Right cardiac atrium (tissue), 5 donors: ENCODE results near the gene PROSER3. TPM values are rescaled to one million over a fixed set of nuclear protein-coding genes. Genes with fewer than 3 reads are reported as not detected.
A peak's percentile ranks its signal among the peaks of the same experiment; 100 is the strongest.

Experiments
- ATAC-seq, 2 donors: fragments of 200-7000 bp; cut with Tn5 transposase; one replicate each; pipeline versions ENCODE4 v1.8.0 to v1.9.1; 2020; ENCODE audit warnings: moderate library complexity in 2 of 2, mild to moderate bottlenecking in 1 of 2
- DNase-seq, 3 donors: peaks; one replicate each; pipeline ENCODE4 v3.0.0-alpha.2; 2020
- H3K27ac ChIP-seq: one replicate; pipeline ENCODE4 v1.5.1; 2013; ENCODE audit warnings: mild to moderate bottlenecking, low read length, control low read depth, moderate library complexity
- H3K27me3 ChIP-seq: one replicate; pipeline ENCODE4 v1.6.1; 2013; ENCODE audit not compliant: control insufficient read depth, insufficient read depth
- H3K4me1 ChIP-seq: one replicate; pipeline ENCODE4 v1.6.1; 2013; ENCODE audit warnings: low read length; ENCODE audit not compliant: control insufficient read depth, insufficient read depth
- H3K4me3 ChIP-seq: one replicate; pipeline ENCODE4 v1.5.1; 2013; ENCODE audit warnings: low read length, control low read depth
- H3K9me3 ChIP-seq: one replicate; pipeline ENCODE4 v1.6.1; 2013; ENCODE audit warnings: low read length; ENCODE audit not compliant: control insufficient read depth
- WGBS: extraction: QIAGEN DNeasy Blood & Tissue Kit; methylation state at CpG from one replicate; pipeline ENCODE4 v1.1.7; 2013; 5-methylcytosine and 5-hydroxymethylcytosine counted together
- intact Hi-C, 4 donors: fragments of 100-400 bp; cut with DNase I; formaldehyde crosslinking; loops; one replicate each; pipeline versions ENCODE4 v1.11.0 to v1.14.0; 2022 to 2023
- polyA plus RNA-seq: library from polyadenylated mRNA; stranded (reverse); fragments of 200-250 nt; gene quantifications from one replicate; pipeline ENCODE4 v1.2.3, GENCODE V29; 2013
- total RNA-seq, 4 donors: library from RNA; stranded (reverse); fragmentation: NEBNext Ultra II Directional; extraction: Animal tissue kit (Norgen Biotek cat#: 25700); gene quantifications; one replicate each; pipeline ENCODE4 v1.2.1, GENCODE V29; 2021
- donor health status: healthy with polysubstance abuse.
- donor health status: DM: no; HTN: yes; CAD: no.
- donor health status: DM: no; HTN: no; CAD: no.
- donor health status: DM: no; HTN: yes; CAD: no; lungs with severe emphysema.
- donor health status: DM: yes; HTN: yes; CAD: no.

PROSER3 gene
- total and polyA plus RNA-seq, 5 donors = 5.6 to 10.3 (median 7.1) TPM

DNA sequence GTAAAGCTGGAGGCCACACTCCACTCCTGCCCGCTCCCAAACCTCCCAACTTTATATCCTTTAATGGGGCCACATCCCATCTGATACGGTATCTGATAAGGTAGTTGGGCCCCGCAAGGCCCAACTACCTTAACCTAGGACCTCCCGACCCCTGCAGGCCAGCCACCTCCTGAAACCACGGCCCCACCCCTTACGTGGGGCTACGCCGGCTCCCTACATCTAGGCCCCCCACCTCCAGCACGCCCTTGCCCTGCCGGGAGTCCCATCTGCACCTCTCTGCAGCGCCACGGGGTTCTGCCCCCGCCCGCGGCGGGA lies 17.9 kb upstream of the PROSER3 start:
- DNase-seq (no peak), ATAC-seq (no peak)
- Histone ChIP-seq H3K9me3 (no peaks in the 10 kb centered on the region), H3K4me3 (peak overlapping the region; percentile 55), H3K27ac (peak overlapping the region; percentile 68), H3K27me3 (no peaks in the 10 kb centered on the region), H3K4me1 (peaks cover 4% of the 10 kb centered on the region)
- intact Hi-C loops = no loop called here
- WGBS = 1% methylated on average over 16 of the region's 16 CpGs

GRCh38 chr19:35740423-35741202 lies 17.4 kb upstream of the PROSER3 start:
- Histone ChIP-seq H3K27me3 (no peaks in the 10 kb centered on the region), H3K4me3 (peak overlapping the region; percentile 69), H3K4me1 (peaks cover 4% of the 10 kb centered on the region), H3K9me3 (no peaks in the 10 kb centered on the region), H3K27ac (peak overlapping the region; percentile 79)
- WGBS = under 1% methylated on average over 63 of the region's 63 CpGs
- intact Hi-C loops = no loop called here
- DNase-seq = peak; percentile 99 to 100 (median 99)
- peak; percentile 88 to 91 for ATAC-seq

DNA sequence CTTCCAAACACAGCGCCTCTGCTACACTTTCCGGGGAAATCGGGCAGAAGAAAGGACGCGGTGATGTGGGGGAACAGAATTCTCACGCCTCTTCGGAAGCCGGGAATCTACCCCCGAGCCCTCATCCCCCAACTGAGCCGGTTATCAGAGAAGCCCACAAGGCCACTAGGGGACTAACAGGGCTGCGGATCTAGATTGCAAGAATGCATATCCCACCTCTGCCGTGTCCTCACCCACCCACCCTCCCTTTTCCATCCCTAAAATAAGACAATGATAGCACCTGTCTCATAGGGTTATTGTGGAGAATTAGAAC lies 16.8 kb upstream of the PROSER3 start:
- H3K27me3 ChIP-seq = no peaks in the 10 kb centered on the region
- no peaks in the 10 kb centered on the region for H3K9me3 ChIP-seq
- intact Hi-C loops = no loop called here
- WGBS = 3% methylated on average over 12 of the region's 12 CpGs
- DNase-seq (no peak), ATAC-seq (no peak)
- H3K4me3 ChIP-seq = peak overlapping the region; percentile 69
- H3K4me1 ChIP-seq = peaks cover 4% of the 10 kb centered on the region
- peak overlapping the region; percentile 79 for H3K27ac ChIP-seq

DNA sequence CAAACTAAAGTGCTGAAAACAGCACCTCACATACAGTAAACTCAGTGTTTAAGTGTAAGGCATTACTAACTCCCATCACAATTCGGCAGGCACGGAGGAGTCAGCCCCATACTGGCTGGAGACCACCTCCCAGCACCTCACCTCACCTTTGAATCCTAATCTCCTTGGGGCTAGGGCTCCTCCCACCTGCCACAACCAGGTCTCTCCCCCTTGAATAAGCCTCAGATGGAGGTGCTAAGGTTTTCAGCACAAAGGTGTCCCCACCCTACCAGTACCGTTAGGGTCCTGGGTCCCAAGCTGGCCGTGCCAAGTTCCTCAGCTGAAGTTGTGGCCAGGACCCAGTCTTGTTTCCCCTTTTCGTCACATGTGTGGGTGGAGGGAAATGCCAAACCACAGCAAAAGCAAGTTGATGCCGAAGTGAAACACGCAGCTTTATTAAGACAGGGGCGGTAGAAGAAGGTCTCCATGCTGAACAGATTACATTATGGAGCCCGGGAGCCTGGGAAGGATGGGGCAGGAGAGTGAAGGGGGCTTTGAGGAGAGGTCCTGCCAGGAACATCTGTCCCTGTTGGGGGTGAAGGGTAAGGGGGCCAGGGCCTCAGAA lies 15.8 kb upstream of the PROSER3 start, which contains the start of gene IGFLR1:
TSS of gene IGFLR1 (minus strand) at position 332 of the 604 bp plus-strand sequence. CDS start 1,272 bp downstream, outside the sequence.
- peaks cover 4% of the 10 kb centered on the region for H3K4me1 ChIP-seq
- intact Hi-C loops = no loop called here
- no peaks in the 10 kb centered on the region for H3K9me3 ChIP-seq
- no peak within 1 kb of the TSS for H3K4me3 ChIP-seq
- DNase-seq (peak in 1 of 3 donors; percentile 62), ATAC-seq (no peak)
- no peaks in the 10 kb centered on the region for H3K27me3 ChIP-seq
- 79% methylated on average over 9 of the region's 9 CpGs for WGBS
- H3K27ac ChIP-seq = no peak within 1 kb of the TSS

DNA sequence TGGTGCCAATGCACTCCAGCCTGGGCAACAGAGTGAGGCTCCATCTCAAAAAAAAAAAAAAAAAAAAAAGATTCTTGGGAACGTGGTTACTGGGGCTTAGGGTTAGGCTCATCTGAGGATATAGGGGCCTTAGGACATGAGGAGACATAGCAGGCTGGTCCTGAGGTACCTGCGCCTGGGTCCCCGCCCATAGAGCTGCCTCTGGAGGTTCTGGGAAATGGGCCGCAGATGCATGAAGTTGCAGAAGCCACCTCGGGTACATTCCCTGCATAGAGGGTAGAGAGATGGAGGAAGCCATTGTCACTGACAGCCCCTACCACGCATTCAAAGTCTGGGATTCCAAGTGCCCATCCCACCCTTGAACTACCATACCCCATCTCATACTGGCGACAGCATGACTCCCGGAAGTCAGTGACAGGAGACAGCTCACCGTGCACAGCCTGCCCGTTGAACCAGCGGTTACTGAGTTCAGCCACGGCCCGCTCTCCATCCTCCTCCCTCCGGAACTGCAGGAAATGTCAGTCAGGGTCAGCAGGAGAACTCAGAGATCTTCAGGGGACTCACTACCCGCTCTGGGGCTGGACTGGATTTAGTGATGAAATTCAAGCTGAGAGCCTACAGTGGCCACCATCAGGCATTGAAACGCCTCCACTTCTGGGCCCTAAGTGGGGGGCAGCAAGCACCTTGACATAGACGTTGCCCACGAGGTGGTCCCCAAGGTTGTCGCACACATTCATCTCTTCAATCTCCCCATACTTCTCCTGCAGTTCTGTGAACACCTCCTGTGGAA lies 14.1 kb upstream of the PROSER3 start:
- Histone ChIP-seq H3K27ac (no peak overlapping the region), H3K9me3 (no peaks in the 10 kb centered on the region), H3K4me1 (peaks cover 4% of the 10 kb centered on the region), H3K4me3 (no peak overlapping the region), H3K27me3 (no peaks in the 10 kb centered on the region)
- intact Hi-C loops = no loop called here
- DNase-seq = peak in 1 of 3 donors; percentile 57
- no peak for ATAC-seq
- 86% methylated on average over 19 of the region's 19 CpGs for WGBS

DNA sequence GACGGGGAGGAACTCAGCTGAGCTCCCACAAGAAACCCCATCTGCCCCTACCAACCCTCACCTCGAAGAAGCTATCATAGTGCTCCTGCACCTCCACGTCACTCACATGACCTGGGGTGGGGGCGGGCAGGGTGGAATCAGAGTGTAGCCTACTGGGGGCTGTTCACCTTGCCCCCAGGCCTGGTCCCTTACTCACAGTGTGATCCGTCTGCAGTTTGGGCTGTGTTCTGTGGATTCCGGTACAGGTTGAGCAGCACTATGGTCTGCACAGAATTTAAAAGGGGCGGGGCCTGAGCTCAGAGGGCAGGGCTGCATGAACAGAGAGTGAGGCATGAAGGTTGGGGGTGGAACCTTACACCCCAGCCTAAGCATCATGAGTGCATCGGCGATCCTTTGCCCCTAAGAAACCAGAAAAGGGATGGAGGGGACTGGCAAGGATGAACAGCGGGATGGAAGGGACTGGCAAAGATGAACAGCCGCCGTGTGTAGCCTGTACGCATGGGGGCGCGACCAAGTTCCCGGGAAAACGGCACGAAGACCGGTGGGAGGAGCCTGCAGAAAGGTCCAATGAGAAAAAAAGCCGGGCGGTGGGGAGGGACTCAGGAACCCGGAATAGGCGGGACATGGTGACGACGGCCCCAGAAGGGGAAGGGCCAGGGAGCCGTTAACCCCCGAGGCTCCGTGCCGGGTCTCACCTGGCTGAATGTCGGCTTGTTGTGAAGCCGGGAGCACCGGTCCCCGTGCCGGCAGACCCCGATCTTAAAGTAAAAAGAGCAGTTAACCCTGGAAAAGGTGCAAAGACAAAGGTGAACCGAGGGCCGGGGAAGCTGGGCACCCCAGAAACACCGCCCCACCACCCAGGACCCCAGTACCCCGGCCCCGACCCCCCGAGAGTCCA lies 13.3 kb upstream of the PROSER3 start:
- peak; percentile 80 to 81 for ATAC-seq
- H3K27me3 ChIP-seq = no peaks in the 10 kb centered on the region
- WGBS = 8% methylated on average over 41 of the region's 41 CpGs
- intact Hi-C loops = no loop called here
- peak; percentile 95 to 97 (median 97) for DNase-seq
- peak overlapping the region; percentile 97 for H3K27ac ChIP-seq
- no peaks in the 10 kb centered on the region for H3K9me3 ChIP-seq
- H3K4me3 ChIP-seq = peak overlapping the region; percentile 95
- H3K4me1 ChIP-seq = peaks cover 4% of the 10 kb centered on the region

DNA sequence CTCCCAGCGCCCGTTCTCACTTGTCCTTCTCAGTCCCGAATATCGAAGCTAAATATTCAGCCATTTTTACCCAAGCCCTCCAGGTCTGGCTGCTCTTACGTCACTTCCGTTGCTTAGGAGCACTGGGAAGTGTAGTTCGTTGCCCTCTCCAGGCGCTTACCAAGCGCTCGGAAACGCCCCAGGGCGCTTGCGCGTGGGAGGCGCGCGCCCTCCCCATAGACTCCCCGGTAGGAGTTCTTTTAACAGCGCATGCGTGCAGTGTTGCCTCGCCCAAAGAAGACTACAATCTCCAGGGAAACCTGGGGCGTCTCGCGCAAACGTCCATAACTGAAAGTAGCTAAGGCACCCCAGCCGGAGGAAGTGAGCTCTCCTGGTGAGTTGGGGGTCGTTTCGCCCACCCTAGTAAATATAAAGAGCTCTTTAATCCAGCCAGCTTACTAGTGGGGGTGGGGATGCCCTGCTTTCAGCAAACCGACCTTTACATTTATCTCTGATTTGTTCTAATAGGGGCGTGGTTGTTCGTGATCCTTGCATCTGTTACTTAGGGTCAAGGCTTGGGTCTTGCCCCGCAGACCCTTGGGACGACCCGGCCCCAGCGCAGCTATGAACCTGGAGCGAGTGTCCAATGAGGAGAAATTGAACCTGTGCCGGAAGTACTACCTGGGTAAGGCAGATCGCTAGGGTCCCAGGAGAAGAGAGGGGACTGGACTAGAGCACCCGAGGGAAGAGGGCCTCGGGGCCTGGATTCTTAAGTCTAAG lies 12.5 kb upstream of the PROSER3 start, which contains the start of the genes PSENEN and U2AF1L4:
TSS of gene PSENEN (plus strand) at position 324 of the 759 bp plus-strand sequence. CDS start at position 604, 280 bp downstream.
TSS of gene U2AF1L4 (minus strand) at position 91 of the 759 bp plus-strand sequence. CDS start at position 64, 27 bp downstream.
- ATAC-seq (peak; percentile 86 to 88), DNase-seq (peak; percentile 98 to 99 (median 99))
- H3K9me3 ChIP-seq = no peaks in the 10 kb centered on the region
- H3K27me3 ChIP-seq = no peaks in the 10 kb centered on the region
- peak within 1 kb of the TSS; percentile 95 for H3K4me3 ChIP-seq
- H3K4me1 ChIP-seq = peaks cover 4% of the 10 kb centered on the region
- intact Hi-C loops = no loop called here
- peak within 1 kb of the TSS; percentile 97 for H3K27ac ChIP-seq
- under 1% methylated on average over 40 of the region's 40 CpGs for WGBS

DNA sequence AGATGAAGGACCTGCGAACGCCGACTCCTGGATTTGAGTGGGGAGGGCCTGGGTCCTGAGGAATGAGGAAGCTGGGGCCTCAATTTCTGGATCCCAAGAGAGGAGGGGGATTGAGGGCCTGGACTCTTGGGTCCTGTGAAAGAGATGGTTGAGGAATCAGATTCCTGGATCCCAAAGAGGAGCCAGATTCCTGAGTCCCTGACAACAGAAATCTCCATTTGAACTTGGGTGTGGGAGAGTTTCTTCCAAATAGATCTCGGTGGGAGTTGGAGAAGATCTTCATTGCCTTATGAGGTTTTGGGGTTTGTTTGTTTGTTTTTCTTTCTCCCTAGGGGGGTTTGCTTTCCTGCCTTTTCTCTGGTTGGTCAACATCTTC lies 11.9 kb upstream of the PROSER3 start:
- DNase-seq (no peak), ATAC-seq (no peak)
- Histone ChIP-seq H3K27ac (no peak overlapping the region), H3K4me3 (peak overlapping the region; percentile 78), H3K4me1 (peaks cover 4% of the 10 kb centered on the region), H3K9me3 (no peaks in the 10 kb centered on the region), H3K27me3 (no peaks in the 10 kb centered on the region)
- 2% methylated on average over 4 of the region's 4 CpGs for WGBS
- intact Hi-C loops = no loop called here

GRCh38 chr19:35746531-35746930 lies 11.4 kb upstream of the PROSER3 start:
- no peak for ATAC-seq
- intact Hi-C loops = no loop called here
- H3K4me3 ChIP-seq = no peak overlapping the region
- peaks cover 4% of the 10 kb centered on the region for H3K4me1 ChIP-seq
- peak in 1 of 3 donors; percentile 49 for DNase-seq
- no peaks in the 10 kb centered on the region for H3K9me3 ChIP-seq
- 82% methylated on average over 5 of the region's 5 CpGs for WGBS
- no peaks in the 10 kb centered on the region for H3K27me3 ChIP-seq
- H3K27ac ChIP-seq = no peak overlapping the region
